RWPE1 (cell line): Measurements from ENCODE around the gene ACSM4.
"Not testable (repeated sequence)": the region's sequence is repeated elsewhere in the genome, so short reads cannot be mapped to it uniquely, and the experiment has no call there.

Source experiments
- CTCF ChIA-PET: fragments of 350-600 bp; sonication (Branson Sonifier 250); formaldehyde crosslinking; extraction: SDS; loops from one replicate; lab custom pipeline; 2021; lab: Yijun Ruan, JAX
- POLR2A ChIA-PET: fragments of 400-600 bp; formaldehyde crosslinking; extraction: SDS; loops from one replicate; lab custom pipeline; 2020; ENCODE audit warnings: antibody characterized with exemption; ENCODE audit not compliant: low non-redundant PET; lab: Yijun Ruan, JAX
- DNase-seq: peaks from one replicate; pipeline ENCODE4 v3.0.0; 2012; ENCODE audit warnings: low spot score
- H3K27ac ChIP-seq: fragments of 450-650 bp; 2 replicates; pipeline ENCODE4 v1.5.1; 2017
- TF ChIP-seq, protein P1 (sequence below): fragments of 450-650 bp; conservative IDR thresholded peaks from 2 replicates; pipeline ENCODE4 v1.5.1; 2017; ENCODE audit warnings: low read depth, mild to moderate bottlenecking

The ACSM4 gene

GRCh38 chr12:7282844-7283243 is 21.0 kb upstream of the ACSM4 start:
- ChIA-PET CTCF (no interaction called here), POLR2A (no interaction called here)
- no peak overlapping the region for H3K27ac ChIP-seq
- no peak for DNase-seq
- TF ChIP-seq, protein P1, sequence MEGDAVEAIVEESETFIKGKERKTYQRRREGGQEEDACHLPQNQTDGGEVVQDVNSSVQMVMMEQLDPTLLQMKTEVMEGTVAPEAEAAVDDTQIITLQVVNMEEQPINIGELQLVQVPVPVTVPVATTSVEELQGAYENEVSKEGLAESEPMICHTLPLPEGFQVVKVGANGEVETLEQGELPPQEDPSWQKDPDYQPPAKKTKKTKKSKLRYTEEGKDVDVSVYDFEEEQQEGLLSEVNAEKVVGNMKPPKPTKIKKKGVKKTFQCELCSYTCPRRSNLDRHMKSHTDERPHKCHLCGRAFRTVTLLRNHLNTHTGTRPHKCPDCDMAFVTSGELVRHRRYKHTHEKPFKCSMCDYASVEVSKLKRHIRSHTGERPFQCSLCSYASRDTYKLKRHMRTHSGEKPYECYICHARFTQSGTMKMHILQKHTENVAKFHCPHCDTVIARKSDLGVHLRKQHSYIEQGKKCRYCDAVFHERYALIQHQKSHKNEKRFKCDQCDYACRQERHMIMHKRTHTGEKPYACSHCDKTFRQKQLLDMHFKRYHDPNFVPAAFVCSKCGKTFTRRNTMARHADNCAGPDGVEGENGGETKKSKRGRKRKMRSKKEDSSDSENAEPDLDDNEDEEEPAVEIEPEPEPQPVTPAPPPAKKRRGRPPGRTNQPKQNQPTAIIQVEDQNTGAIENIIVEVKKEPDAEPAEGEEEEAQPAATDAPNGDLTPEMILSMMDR = no peak

- no peak for DNase-seq
- CTCF ChIA-PET = no interaction called here
- TF ChIP-seq, protein P1 = no peak
- POLR2A ChIA-PET = no interaction called here
- no peak overlapping the region for H3K27ac ChIP-seq
Observed at GRCh38 chr12:7289743-7290142, 14.1 kb upstream of the ACSM4 start.

DNA sequence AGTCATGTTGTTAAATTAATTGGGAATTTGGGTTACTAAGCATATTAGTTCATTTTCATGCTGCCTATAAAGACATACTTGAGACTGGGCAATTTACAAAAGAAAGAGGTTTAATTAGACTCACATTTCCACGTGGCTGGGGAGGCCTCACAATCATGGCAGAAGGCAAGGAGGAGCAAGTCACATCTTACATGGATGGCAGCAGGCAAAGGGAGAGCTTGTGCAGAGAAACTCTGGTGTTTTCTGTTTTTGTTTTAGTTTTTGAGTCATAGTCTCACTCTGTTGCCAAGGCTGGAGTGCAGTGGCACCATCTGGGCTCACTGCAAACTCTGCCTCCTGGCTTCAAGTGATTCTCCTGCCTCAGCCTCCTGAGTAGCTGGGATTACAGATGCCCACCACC is 13.3 kb upstream of the ACSM4 start:
- H3K27ac ChIP-seq, POLR2A ChIA-PET, DNase-seq: not testable (repeated sequence)
- CTCF ChIA-PET = interaction anchor here (0.6 kb wide), 1 partner anchor 88 kb away, joined by 4 read pairs; no protein-coding TSS in a partner anchor

GRCh38 chr12:7292300-7292699 is 11.6 kb upstream of the ACSM4 start:
- CTCF ChIA-PET = no interaction called here
- POLR2A ChIA-PET = no interaction called here
- H3K27ac ChIP-seq = no peak overlapping the region
- TF ChIP-seq, protein P1 = no peak
- DNase-seq = no peak

DNA sequence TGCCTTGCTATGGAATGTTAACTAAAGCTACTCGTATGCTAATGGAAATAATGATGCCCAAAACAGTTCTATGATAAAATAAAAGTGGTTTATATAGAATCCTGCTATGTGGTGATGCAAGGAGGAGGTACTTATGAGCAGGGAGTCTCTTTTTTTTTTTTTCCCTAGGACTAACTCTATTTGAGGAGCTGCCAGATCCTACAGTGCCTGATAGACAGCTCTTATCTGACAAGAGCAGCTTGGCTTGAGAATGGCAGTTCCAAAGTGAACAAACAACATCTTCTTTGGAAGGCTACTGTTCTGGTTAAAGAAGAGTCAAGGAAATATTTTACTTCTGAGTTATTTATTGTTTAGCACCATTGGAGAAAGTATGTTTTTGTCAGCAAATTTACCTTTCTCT is 10.2 kb upstream of the ACSM4 start:
- ChIA-PET POLR2A (no interaction called here), CTCF (no interaction called here)
- TF ChIP-seq, protein P1 = no peak
- no peak overlapping the region for H3K27ac ChIP-seq
- no peak for DNase-seq

DNA sequence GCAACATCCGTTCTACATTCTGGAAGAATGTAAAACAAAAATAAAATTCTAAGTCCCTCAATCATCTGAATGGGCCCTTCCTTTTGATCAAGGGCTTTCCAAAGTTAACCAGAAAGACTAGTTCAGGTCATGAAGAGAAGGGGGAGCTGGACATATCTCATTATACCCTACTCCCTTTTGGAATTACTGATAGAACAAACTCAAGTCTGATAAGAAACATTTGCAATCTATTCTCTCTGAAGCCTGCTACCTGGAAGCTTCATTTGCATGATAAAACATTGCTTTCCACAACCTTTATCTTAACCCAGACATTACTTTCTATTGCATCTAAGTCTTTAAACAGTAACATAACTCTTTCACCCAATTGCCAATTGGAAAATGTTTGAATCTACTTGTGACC is 8.3 kb upstream of the ACSM4 start:
- POLR2A ChIA-PET = no interaction called here
- CTCF ChIA-PET = interaction anchor here (1.1 kb wide), 1 partner anchor 315 kb away, joined by 3 read pairs; no protein-coding TSS in a partner anchor
- no peak overlapping the region for H3K27ac ChIP-seq
- DNase-seq = no peak
- TF ChIP-seq, protein P1 = no peak

- POLR2A ChIA-PET = no interaction called here
- TF ChIP-seq, protein P1 = no peak
- DNase-seq = no peak
- no peak overlapping the region for H3K27ac ChIP-seq
- CTCF ChIA-PET = no interaction called here
Observed at GRCh38 chr12:7297865-7298264, 6.0 kb upstream of the ACSM4 start.
